ENCODE results near the gene FLNC.

FLNC gene

DNA sequence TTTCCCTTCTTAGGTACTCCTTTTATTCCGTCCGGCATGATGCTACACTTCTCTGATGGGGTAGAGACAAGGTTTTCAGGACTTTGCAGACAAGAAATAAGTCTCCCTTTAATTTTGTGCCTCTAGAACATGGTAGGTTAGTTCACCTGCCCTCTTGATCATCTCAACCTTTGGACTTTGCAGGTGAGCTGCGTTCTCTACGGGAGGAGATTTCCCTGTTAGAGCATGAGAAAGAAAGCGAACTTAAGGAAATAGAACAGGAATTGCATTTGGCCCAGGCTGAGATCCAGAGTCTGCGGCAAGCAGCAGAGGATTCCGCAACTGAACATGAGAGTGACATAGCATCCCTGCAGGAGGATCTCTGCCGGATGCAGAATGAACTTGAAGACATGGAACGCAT lies 29.2 kb upstream of the FLNC start:
- no peak for DNase-seq (ENCODE audit: low read depth)

GRCh38 chr7:128801667-128802418 lies 28.4 kb upstream of the FLNC start:
- no peak for DNase-seq (ENCODE audit: low read depth)

- no peak for DNase-seq (ENCODE audit: low read depth)
Observed at GRCh38 chr7:128804484-128804883, 25.7 kb upstream of the FLNC start.

GRCh38 chr7:128805225-128805624 lies 25.0 kb upstream of the FLNC start:
- no peak for DNase-seq (ENCODE audit: low read depth)

DNA sequence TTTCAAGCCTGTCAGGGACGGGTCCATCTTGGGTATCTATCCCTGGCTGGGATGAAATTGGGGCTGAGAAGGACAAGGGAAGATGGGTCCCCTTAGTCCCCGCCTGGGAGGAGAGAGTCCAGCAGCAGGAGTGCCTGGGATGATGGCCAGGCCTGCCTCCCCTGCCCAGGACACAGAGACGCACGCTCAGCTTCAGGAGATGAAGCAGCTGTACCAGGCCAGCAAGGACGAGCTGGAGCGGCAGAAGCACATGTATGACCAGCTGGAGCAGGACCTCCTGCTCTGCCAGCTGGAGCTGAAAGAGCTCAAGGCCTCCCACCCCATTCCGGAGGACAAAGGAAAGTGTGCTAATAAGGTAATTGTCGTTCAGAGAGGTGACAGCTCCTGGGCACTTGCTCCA lies 23.0 kb upstream of the FLNC start:
- DNase-seq (ENCODE audit: low read depth), result no peak

- DNase-seq (ENCODE audit: low read depth), result no peak
Observed at GRCh38 chr7:128809363-128809762, 20.8 kb upstream of the FLNC start.

GRCh38 chr7:128810473-128810872 lies 19.7 kb upstream of the FLNC start:
- DNase-seq (ENCODE audit: low read depth), result no peak

DNA sequence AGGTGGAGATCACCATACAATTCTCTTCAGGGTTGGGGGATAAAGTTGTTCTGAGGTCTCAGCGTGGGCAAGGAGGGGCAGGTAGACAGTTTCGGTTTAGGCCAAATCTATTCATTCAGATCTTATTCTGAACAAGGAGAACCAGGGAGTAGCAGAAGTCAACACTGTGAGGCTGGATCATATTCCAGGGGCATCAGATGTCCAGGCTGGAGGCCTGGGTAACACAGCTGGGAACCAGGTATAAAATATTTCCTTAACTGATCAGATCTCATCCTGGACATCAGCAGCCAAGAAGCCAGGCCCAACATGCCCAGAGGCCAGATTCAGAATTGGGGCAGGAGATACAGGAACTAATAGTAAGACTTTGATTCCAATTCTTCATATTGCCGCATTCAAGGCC lies 19.2 kb upstream of the FLNC start:
- no peak for DNase-seq (ENCODE audit: low read depth)

DNA sequence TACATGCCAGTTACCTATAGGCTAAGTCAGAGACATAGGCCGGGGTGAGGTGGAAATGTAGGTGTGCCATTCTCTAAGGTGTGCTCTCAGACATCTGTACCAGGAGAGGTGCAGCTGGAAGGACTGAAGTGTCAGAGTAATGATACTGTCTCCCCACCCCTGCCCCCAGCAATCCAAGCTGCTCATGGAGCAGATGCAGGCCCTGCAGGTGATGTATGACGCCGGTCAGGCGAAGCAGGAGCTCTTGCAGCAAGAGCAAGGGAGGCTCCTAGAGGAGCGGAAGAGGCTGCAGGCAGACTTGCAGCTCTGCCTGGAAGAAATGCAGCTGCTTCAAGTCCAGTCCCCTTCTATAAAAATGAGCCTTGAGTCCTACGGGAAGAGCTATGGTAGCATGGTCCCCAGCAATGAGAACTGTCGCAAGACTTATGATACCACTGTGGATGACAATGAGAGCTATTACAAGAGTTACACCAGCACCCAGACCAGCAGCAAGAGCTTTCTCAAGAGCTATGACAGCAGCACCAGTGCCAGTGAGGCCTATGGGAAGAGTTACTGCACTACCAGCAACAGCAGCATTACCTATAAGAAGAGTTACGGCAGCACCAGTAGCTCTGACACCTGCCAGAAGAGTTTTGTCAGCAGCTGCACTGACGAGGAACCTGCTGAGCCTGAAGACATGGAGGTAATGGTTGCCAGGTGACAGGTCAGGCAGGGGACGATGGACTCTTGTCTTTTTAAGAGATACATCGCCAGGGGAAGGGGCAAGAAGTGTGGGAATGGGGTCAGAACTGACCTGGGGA lies 18.4 kb upstream of the FLNC start:
- DNase-seq (ENCODE audit: low read depth), result no peak

GRCh38 chr7:128812514-128813168 lies 17.6 kb upstream of the FLNC start:
- peak; percentile 55 for DNase-seq (ENCODE audit: low read depth)

DNA sequence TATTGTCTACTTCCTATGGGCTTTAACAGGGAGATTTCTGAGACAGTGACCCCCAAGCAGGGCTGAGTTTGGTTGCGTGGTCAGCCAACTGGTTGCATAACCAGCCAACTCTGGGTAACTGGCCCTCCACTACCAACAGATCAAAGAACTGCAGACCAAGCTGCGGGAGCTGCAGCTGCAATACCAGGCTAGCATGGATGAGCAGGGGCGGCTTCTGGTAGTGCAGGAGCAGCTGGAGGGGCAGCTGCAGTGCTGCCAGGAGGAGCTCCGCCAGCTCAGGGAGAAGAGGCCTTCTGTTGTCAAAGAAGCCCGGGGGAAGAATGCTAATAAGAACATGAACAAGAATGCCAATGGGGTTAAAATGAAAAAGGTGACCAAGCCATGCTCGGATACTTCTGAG lies 15.7 kb upstream of the FLNC start:
- no peak for DNase-seq (ENCODE audit: low read depth)

- DNase-seq (ENCODE audit: low read depth), result no peak
Observed at GRCh38 chr7:128815289-128815942, 14.8 kb upstream of the FLNC start.

GRCh38 chr7:128818694-128819093 lies 11.5 kb upstream of the FLNC start:
- DNase-seq (ENCODE audit: low read depth), result no peak

DNA sequence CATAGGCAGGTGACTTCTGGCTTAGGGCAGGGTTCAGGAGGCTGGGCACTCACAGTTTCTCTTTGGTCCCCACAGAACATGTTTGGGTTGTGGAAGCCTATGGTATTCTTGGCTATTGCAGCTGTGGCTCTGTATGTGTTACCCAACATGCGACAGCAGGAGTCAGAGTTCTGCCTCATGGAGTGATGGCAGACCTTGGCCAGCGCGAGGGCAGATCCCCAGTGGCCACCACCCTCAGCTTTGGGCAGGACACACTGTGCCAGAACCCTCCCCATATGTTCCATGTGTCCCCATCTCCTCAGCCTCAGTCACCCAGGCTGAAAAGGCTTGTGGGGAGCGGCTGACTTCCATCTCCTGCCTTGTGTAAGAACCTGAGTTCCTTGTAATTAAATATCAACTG lies 8.5 kb upstream of the FLNC start:
- DNase-seq (ENCODE audit: low read depth), result no peak

DNA sequence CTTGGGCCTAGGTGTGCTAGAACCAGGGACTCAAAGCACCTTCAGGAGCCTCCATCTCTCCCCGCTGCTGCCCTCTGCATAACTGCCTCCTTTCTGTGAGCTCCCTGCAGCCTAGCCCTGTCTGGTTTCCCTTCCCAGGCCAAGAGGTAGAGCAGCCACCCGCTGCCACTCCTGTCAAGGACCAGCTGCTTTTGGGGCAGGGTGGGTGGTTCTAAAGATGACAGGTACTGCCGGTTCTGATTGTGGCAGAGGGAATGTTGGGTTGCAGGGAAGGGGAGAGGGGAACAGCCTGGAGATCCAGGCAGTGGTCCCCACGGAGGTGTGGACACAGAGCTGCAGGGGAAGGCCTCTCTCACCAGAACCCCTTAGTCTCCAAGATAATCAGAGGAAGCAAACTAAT lies 3.7 kb upstream of the FLNC start:
- no peak for DNase-seq (ENCODE audit: low read depth)

DNA sequence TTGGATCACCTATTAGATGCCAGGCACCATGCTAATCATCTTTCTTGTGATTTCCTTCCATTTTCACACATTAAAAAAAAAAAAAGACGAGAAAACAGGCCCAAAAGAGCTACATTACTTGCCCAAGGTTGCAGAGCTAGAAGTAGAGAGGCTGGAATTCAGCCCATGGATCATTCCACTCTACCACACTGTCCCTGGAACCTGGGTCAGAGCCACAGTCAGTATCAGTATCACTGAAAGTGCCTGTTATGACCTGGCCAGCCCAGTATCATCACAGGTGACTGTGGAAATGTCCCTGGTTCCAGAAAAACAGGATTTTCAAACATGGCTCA lies 3.3 kb upstream of the FLNC start:
- DNase-seq (ENCODE audit: low read depth), result no peak

- DNase-seq (ENCODE audit: low read depth), result peak; percentile 82
Observed at GRCh38 chr7:128827248-128827958, 2.8 kb upstream of the FLNC start.

GRCh38 chr7:128827971-128828711 lies 2.1 kb upstream of the FLNC start:
- DNase-seq (ENCODE audit: low read depth), result peak; percentile 78

- peak; percentile 41 for DNase-seq (ENCODE audit: low read depth)
Observed at GRCh38 chr7:128829391-128830166, 627 bp upstream of the FLNC start.

DNA sequence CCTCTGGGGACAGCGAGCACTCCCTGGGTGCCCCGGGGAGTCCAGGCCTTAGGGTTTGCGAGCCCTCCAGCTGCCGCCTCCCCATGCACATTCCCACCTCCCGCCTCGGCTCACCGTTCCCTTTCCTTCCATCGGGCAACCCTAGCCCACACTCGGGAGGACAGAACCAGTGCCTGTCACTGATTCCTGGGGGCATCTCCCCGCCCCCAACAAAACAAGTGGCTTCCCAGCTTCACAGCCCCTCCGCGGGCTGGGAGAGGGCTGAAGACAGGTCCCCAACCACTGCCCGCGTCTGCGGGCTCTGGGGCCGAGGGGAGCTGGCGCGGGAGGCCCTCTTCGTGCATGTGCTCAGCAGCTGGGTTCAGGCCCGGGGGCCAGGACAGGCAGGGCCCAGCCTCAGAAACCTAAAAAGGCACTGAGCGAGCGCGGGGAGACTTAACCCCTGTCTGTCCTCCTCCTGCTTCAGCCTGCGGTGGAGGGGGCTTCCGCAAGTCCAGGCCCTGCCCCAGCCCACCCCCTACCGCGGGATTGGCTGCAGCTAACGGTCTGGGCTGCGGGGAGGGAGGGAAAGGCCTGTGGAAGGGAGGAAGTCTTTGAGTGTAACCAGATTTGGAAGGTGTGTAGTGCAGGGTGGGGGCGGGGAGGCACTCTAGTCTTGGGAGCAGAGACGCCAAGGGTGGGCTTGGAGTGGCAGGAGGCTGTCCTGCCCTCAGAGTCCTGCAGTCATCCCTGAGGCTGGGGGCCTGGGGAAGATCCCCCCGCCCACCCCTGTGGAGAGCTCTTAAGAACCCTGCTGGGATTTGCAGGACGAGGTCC lies 1.2 kb downstream of the FLNC start:
- peak; percentile 65 for DNase-seq (ENCODE audit: low read depth)
